SJCRH30 (cell line): ENCODE measurements around the gene ENHO. TPM values are rescaled to one million over a fixed set of nuclear protein-coding genes. Genes with fewer than 3 reads are reported as not detected.

ENCODE experiments used
- DNase-seq, 2 experiments: peaks; one replicate each; pipeline ENCODE4 v3.0.0-alpha.2; 2015 to 2020
- H3K27ac ChIP-seq: fragments of 250-450 bp; sonication (Bioruptor Pico); 2 replicates; pipeline ENCODE4 v1.5.1; 2020; ENCODE audit warnings: mild to moderate bottlenecking, moderate library complexity
- H3K27me3 ChIP-seq: fragments of 250-450 bp; sonication (Bioruptor Pico); 2 replicates; pipeline ENCODE4 v1.5.1; 2020; ENCODE audit warnings: mild to moderate bottlenecking, moderate library complexity
- H3K36me3 ChIP-seq: fragments of 250-450 bp; sonication (Bioruptor Pico); 2 replicates; pipeline ENCODE4 v1.5.1; 2020; ENCODE audit warnings: mild to moderate bottlenecking, moderate library complexity
- H3K4me1 ChIP-seq: fragments of 250-450 bp; sonication (Bioruptor Pico); 2 replicates; pipeline ENCODE4 v1.5.1; 2020; ENCODE audit warnings: mild to moderate bottlenecking, moderate library complexity
- H3K4me3 ChIP-seq: fragments of 250-450 bp; sonication (Bioruptor Pico); 2 replicates; pipeline ENCODE4 v1.5.1; 2020; ENCODE audit warnings: mild to moderate bottlenecking, moderate library complexity
- H3K9me3 ChIP-seq: fragments of 250-450 bp; sonication (Bioruptor Pico); replicated peaks from 2 replicates; pipeline ENCODE4 v1.5.1; 2020; ENCODE audit warnings: mild to moderate bottlenecking, moderate library complexity
- total RNA-seq: library from RNA; depleted of rRNA; stranded (reverse); fragments of >200 nt; shearing (Covaris generic); gene quantifications from 2 replicates; pipeline ENCODE4 v1.2.3, GENCODE V29; 2014; rRNA removed

The ENHO gene
- total RNA-seq: 0.25 TPM in 1 of 2 replicates, not detected in the other

- no peaks in the 10 kb centered on the region for H3K4me1 ChIP-seq
- no peaks in the 10 kb centered on the region for H3K9me3 ChIP-seq
- peak; percentile 81 to 89 for DNase-seq
- no peaks in the 10 kb centered on the region for H3K36me3 ChIP-seq
- H3K27me3 ChIP-seq: peaks cover 6% of the 10 kb centered on the region
- no peak within 1 kb of the TSS for H3K27ac ChIP-seq
- peak within 1 kb of the TSS; percentile 34 for H3K4me3 ChIP-seq
These were observed at the start of gene ENHO for GRCh38 chr9:34522971-34523797. Gene ENHO, minus strand, starts transcription at chr9:34522990. Its CDS starts 1,295 bp downstream, at chr9:34521695.

GRCh38 chr9:34572092-34572491 lies 49.3 kb upstream of the ENHO start:
- Histone ChIP-seq H3K4me3 (no peak overlapping the region), H3K27me3 (no peaks in the 10 kb centered on the region), H3K27ac (no peak overlapping the region), H3K9me3 (no peaks in the 10 kb centered on the region), H3K4me1 (0 out of 2 replicates have a peak, but pooled peaks cover 2% of the 10 kb centered on the region), H3K36me3 (no peaks in the 10 kb centered on the region)
- no peak for DNase-seq

- no peak overlapping the region for H3K27ac ChIP-seq
These were observed 48.7 kb upstream of the ENHO start for GRCh38 chr9:34571481-34571810.

GRCh38 chr9:34570809-34571480 lies 48.2 kb upstream of the ENHO start:
- H3K4me3 ChIP-seq: no peak overlapping the region
- 0 out of 2 replicates have a peak, but pooled peaks cover 2% of the 10 kb centered on the region for H3K4me1 ChIP-seq
- no peaks in the 10 kb centered on the region for H3K9me3 ChIP-seq
- no peaks in the 10 kb centered on the region for H3K36me3 ChIP-seq
- no peak overlapping the region for H3K27ac ChIP-seq
- peak in 1 of 2 experiments; percentile 22 for DNase-seq
- no peaks in the 10 kb centered on the region for H3K27me3 ChIP-seq

More at GRCh38 chr9:34571481-34571810, 48.7 kb upstream of the ENHO start:
- H3K36me3 ChIP-seq: no peaks in the 10 kb centered on the region
- no peaks in the 10 kb centered on the region for H3K27me3 ChIP-seq
- no peak for DNase-seq
- H3K4me3 ChIP-seq: no peak overlapping the region
- no peaks in the 10 kb centered on the region for H3K9me3 ChIP-seq
- H3K4me1 ChIP-seq: 0 out of 2 replicates have a peak, but pooled peaks cover 2% of the 10 kb centered on the region

- no peak overlapping the region for H3K27ac ChIP-seq
- no peak overlapping the region for H3K4me3 ChIP-seq
- H3K4me1 ChIP-seq: 0 out of 2 replicates have a peak, but pooled peaks cover 2% of the 10 kb centered on the region
- no peaks in the 10 kb centered on the region for H3K9me3 ChIP-seq
- DNase-seq: no peak
- H3K27me3 ChIP-seq: no peaks in the 10 kb centered on the region
- no peaks in the 10 kb centered on the region for H3K36me3 ChIP-seq
These were observed 47.6 kb upstream of the ENHO start for GRCh38 chr9:34570376-34570775.

- no peaks in the 10 kb centered on the region for H3K27me3 ChIP-seq
- 0 out of 2 replicates have a peak, but pooled peaks cover 2% of the 10 kb centered on the region for H3K4me1 ChIP-seq
These were observed 46.0 kb upstream of the ENHO start for GRCh38 chr9:34568774-34569173.

GRCh38 chr9:34568133-34568532 lies 45.3 kb upstream of the ENHO start:
- Histone ChIP-seq H3K4me1 (0 out of 2 replicates have a peak, but pooled peaks cover 2% of the 10 kb centered on the region), H3K27me3 (no peaks in the 10 kb centered on the region), H3K27ac (no peak overlapping the region)

More at GRCh38 chr9:34568774-34569173, 46.0 kb upstream of the ENHO start:
- no peak overlapping the region for H3K27ac ChIP-seq
- no peaks in the 10 kb centered on the region for H3K9me3 ChIP-seq
- no peak for DNase-seq
- no peak overlapping the region for H3K4me3 ChIP-seq
- H3K36me3 ChIP-seq: no peaks in the 10 kb centered on the region

GRCh38 chr9:34566972-34567371 lies 44.2 kb upstream of the ENHO start:
- Histone ChIP-seq H3K36me3 (no peaks in the 10 kb centered on the region), H3K9me3 (no peaks in the 10 kb centered on the region), H3K27ac (no peak overlapping the region), H3K4me1 (0 out of 2 replicates have a peak, but pooled peaks cover 2% of the 10 kb centered on the region), H3K4me3 (no peak overlapping the region), H3K27me3 (no peaks in the 10 kb centered on the region)
- DNase-seq: no peak

More at GRCh38 chr9:34568133-34568532, 45.3 kb upstream of the ENHO start:
- Histone ChIP-seq H3K36me3 (no peaks in the 10 kb centered on the region), H3K9me3 (no peaks in the 10 kb centered on the region), H3K4me3 (no peak overlapping the region)
- no peak for DNase-seq

- H3K27ac ChIP-seq: no peak overlapping the region
- H3K9me3 ChIP-seq: no peaks in the 10 kb centered on the region
- H3K4me3 ChIP-seq: no peak overlapping the region
- no peaks in the 10 kb centered on the region for H3K36me3 ChIP-seq
- H3K4me1 ChIP-seq: 0 out of 2 replicates have a peak, but pooled peaks cover 2% of the 10 kb centered on the region
- DNase-seq: no peak
- H3K27me3 ChIP-seq: no peaks in the 10 kb centered on the region
These were observed 43.5 kb upstream of the ENHO start for GRCh38 chr9:34566322-34566721.

- DNase-seq: no peak
These were observed 43.1 kb upstream of the ENHO start for GRCh38 chr9:34565856-34566255.

GRCh38 chr9:34564617-34565016 lies 41.8 kb upstream of the ENHO start:
- Histone ChIP-seq H3K9me3 (no peaks in the 10 kb centered on the region), H3K4me1 (peaks cover 6% of the 10 kb centered on the region; the same call in 1 of the 2 replicates), H3K27ac (no peak overlapping the region), H3K4me3 (no peak overlapping the region), H3K27me3 (no peaks in the 10 kb centered on the region), H3K36me3 (no peaks in the 10 kb centered on the region)
- no peak for DNase-seq

More at GRCh38 chr9:34565856-34566255, 43.1 kb upstream of the ENHO start:
- H3K27me3 ChIP-seq: no peaks in the 10 kb centered on the region
- H3K36me3 ChIP-seq: no peaks in the 10 kb centered on the region
- H3K4me3 ChIP-seq: no peak overlapping the region
- no peak overlapping the region for H3K27ac ChIP-seq
- peaks cover 1% of the 10 kb centered on the region; the same call in 1 of the 2 replicates for H3K4me1 ChIP-seq
- no peaks in the 10 kb centered on the region for H3K9me3 ChIP-seq

- H3K27me3 ChIP-seq: no peaks in the 10 kb centered on the region
- H3K27ac ChIP-seq: no peak overlapping the region
- H3K36me3 ChIP-seq: no peaks in the 10 kb centered on the region
- H3K4me1 ChIP-seq: peaks cover 16% of the 10 kb centered on the region
- H3K9me3 ChIP-seq: no peaks in the 10 kb centered on the region
- no peak for DNase-seq
- H3K4me3 ChIP-seq: no peak overlapping the region
These were observed 40.5 kb upstream of the ENHO start for GRCh38 chr9:34563262-34563661.

GRCh38 chr9:34562135-34562745 lies 39.5 kb upstream of the ENHO start:
- Histone ChIP-seq H3K4me1 (peaks cover 26% of the 10 kb centered on the region), H3K9me3 (no peaks in the 10 kb centered on the region), H3K36me3 (no peaks in the 10 kb centered on the region), H3K4me3 (no peak overlapping the region), H3K27me3 (no peaks in the 10 kb centered on the region), H3K27ac (no peak overlapping the region)
- DNase-seq: no peak

GRCh38 chr9:34560599-34561214 lies 37.9 kb upstream of the ENHO start:
- Histone ChIP-seq H3K27ac (peak overlapping the region; percentile 70; the same call in 1 of the 2 replicates), H3K36me3 (no peaks in the 10 kb centered on the region), H3K27me3 (no peaks in the 10 kb centered on the region), H3K4me1 (peaks cover 28% of the 10 kb centered on the region), H3K9me3 (no peaks in the 10 kb centered on the region), H3K4me3 (no peak overlapping the region)
- no peak for DNase-seq
